H1 (cell line): ENCODE data around the gene RIMS1. TPM values are rescaled to one million over a fixed set of nuclear protein-coding genes. Genes with fewer than 3 reads are reported as not detected.

Experiments
- CTCF ChIA-PET: fragments of 300-600 bp; sonication (Branson Sonifier 250); formaldehyde crosslinking; loops from one replicate; lab custom pipeline; 2021; ENCODE audit not compliant: partially characterized antibody; lab: Charles Lee
- POLR2A ChIA-PET: fragments of 300-600 bp; sonication (Branson Sonifier 250); formaldehyde crosslinking; loops from one replicate; lab custom pipeline; 2021; ENCODE audit warnings: inconsistent platforms; ENCODE audit not compliant: partially characterized antibody; lab: Charles Lee
- DNase-seq, 2 experiments: peaks; one replicate each; pipeline versions ENCODE4 v3.0.0 to v3.0.0-alpha.2; 2010 to 2022; ENCODE audit warnings: low spot score in 2 of 2, low read depth in 1 of 2, mixed read lengths in 1 of 2
- FAIRE-seq: peaks from 2 replicates; lab custom pipeline; 2011; peaks lifted over from hg19 to GRCh38; lab: Jason Lieb, UNC
- H2AFZ ChIP-seq: 2 replicates; pipeline ENCODE4 v1.8.1; 2012; ENCODE audit warnings: low read length, inconsistent platforms
- H2AK5ac ChIP-seq: 2 replicates; pipeline ENCODE4 v1.6.1; 2013; ENCODE audit warnings: low read depth, low read length
- H2BK120ac ChIP-seq: replicated peaks from 2 replicates; pipeline ENCODE3; 2013; ENCODE audit warnings: low read depth, low read length, inconsistent platforms
- H2BK12ac ChIP-seq: 2 replicates; pipeline ENCODE4 v1.6.1; 2013; ENCODE audit warnings: low read depth, low read length
- H2BK15ac ChIP-seq: 2 replicates; pipeline ENCODE4 v1.6.1; 2013; ENCODE audit warnings: low read length
- H2BK20ac ChIP-seq: 2 replicates; pipeline ENCODE4 v1.6.1; 2013; ENCODE audit warnings: low read length
- H2BK5ac ChIP-seq: 2 replicates; pipeline ENCODE4 v1.6.1; 2013; ENCODE audit warnings: low read depth, low read length
- H3K14ac ChIP-seq: 2 replicates; pipeline ENCODE4 v1.6.1; 2013; ENCODE audit warnings: inconsistent platforms; ENCODE audit not compliant: insufficient read length
- H3K18ac ChIP-seq: 2 replicates; pipeline ENCODE4 v1.6.1; 2013; ENCODE audit warnings: low read length; ENCODE audit errors: extremely low read depth
- H3K23ac ChIP-seq: 2 replicates; pipeline ENCODE4 v1.6.1; 2013; ENCODE audit warnings: inconsistent platforms; ENCODE audit not compliant: insufficient read length
- H3K23me2 ChIP-seq: 2 replicates; pipeline ENCODE4 v1.6.1; 2013; ENCODE audit warnings: low read depth, low read length
- H3K27ac ChIP-seq: 2 replicates; pipeline ENCODE4 v1.6.1; 2011; ENCODE audit warnings: low read depth, low read length, inconsistent platforms
- H3K27me3 ChIP-seq, 4 experiments: replicated peaks in 1 of 4; 1 replicate in 1 of 4; 2 replicates in 3 of 4; pipeline versions ENCODE4 v1.6.1 to v1.8.1; 2011 to 2013; ENCODE audit warnings: low read length in 3 of 4, mild to moderate bottlenecking in 3 of 4, inconsistent platforms in 2 of 4, mixed read lengths in 2 of 4, moderate library complexity in 1 of 4; ENCODE audit not compliant: control insufficient read depth in 3 of 4, insufficient read depth in 3 of 4; ENCODE audit errors: extremely low read depth in 1 of 4
- H3K36me3 ChIP-seq, 4 experiments: 2 replicates each; pipeline versions ENCODE4 v1.6.1 to v1.8.1; 2011 to 2013; ENCODE audit warnings: mild to moderate bottlenecking in 4 of 4, low read length in 3 of 4, moderate library complexity in 2 of 4, control low read depth in 1 of 4, inconsistent platforms in 1 of 4; ENCODE audit not compliant: insufficient read depth in 4 of 4, control insufficient read depth in 2 of 4
- H3K4ac ChIP-seq: replicated peaks from 2 replicates; pipeline ENCODE3; 2013; ENCODE audit warnings: low read length, low read depth, mixed read lengths, inconsistent platforms; ENCODE audit not compliant: insufficient read length
- H3K4me1 ChIP-seq, 4 experiments: replicated peaks in 1 of 4; 1 replicate in 1 of 4; 2 replicates in 3 of 4; pipeline versions ENCODE4 v1.6.1 to v1.8.1; 2011 to 2013; ENCODE audit warnings: low read length in 3 of 4, inconsistent platforms in 2 of 4, mixed read lengths in 1 of 4; ENCODE audit not compliant: insufficient read depth in 4 of 4, control insufficient read depth in 3 of 4
- H3K4me2 ChIP-seq, 2 experiments: 2 replicates each; pipeline versions ENCODE4 v1.6.1 to v1.8.1; 2011 to 2013; ENCODE audit warnings: low read depth in 2 of 2, low read length in 2 of 2, control low read depth in 1 of 2, inconsistent platforms in 1 of 2, mild to moderate bottlenecking in 1 of 2; ENCODE audit not compliant: insufficient read depth in 1 of 2
- H3K4me3 ChIP-seq, 4 experiments: fragments of 200-600, 300-600 bp in 1 of 4; sonication (generic), shearing (Covaris generic), sonication (Bioruptor Twin) in 1 of 4; 2 replicates each; pipeline versions ENCODE4 v1.5.1 to v1.8.1; 2011 to 2016; ENCODE audit warnings: low read length in 4 of 4, low read depth in 3 of 4, control low read depth in 2 of 4, inconsistent platforms in 2 of 4, mild to moderate bottlenecking in 2 of 4, mixed read lengths in 1 of 4, moderate library complexity in 1 of 4; ENCODE audit not compliant: insufficient read depth in 2 of 4; ENCODE audit errors: extremely low read depth in 1 of 4
- H3K56ac ChIP-seq: replicated peaks from 2 replicates; pipeline ENCODE3; 2013; ENCODE audit warnings: low read depth, mild to moderate bottlenecking, mixed read lengths, low read length, inconsistent platforms; ENCODE audit not compliant: insufficient read length
- H3K79me1 ChIP-seq: 2 replicates; pipeline ENCODE4 v1.6.1; 2013; ENCODE audit warnings: low read depth, low read length, control low read depth
- H3K79me2 ChIP-seq, 2 experiments: 2 replicates each; pipeline versions ENCODE4 v1.6.1 to v1.8.1; 2012 to 2013; ENCODE audit warnings: low read length in 2 of 2, mild to moderate bottlenecking in 2 of 2, inconsistent platforms in 1 of 2; ENCODE audit not compliant: insufficient read depth in 2 of 2, control insufficient read depth in 1 of 2
- H3K9ac ChIP-seq, 4 experiments: replicated peaks in 1 of 4; 1 replicate in 1 of 4; 2 replicates in 3 of 4; pipeline versions ENCODE4 v1.6.1 to v1.8.1; 2011 to 2013; ENCODE audit warnings: low read depth in 3 of 4, low read length in 3 of 4, control low read depth in 2 of 4, mild to moderate bottlenecking in 2 of 4, moderate library complexity in 2 of 4, inconsistent platforms in 1 of 4; ENCODE audit errors: extremely low read depth in 1 of 4
- H3K9me3 ChIP-seq, 2 experiments: 2 replicates each; pipeline versions ENCODE4 v1.6.1 to v1.8.1; 2012 to 2013; ENCODE audit warnings: mild to moderate bottlenecking in 2 of 2, moderate library complexity in 2 of 2, control low read depth in 1 of 2, inconsistent platforms in 1 of 2, low read depth in 1 of 2, low read length in 1 of 2, mixed read lengths in 1 of 2; ENCODE audit not compliant: insufficient read depth in 2 of 2
- H4K20me1 ChIP-seq, 2 experiments: replicated peaks in 1 of 2; 2 replicates each; pipeline versions ENCODE3 to v1.8.1; 2011 to 2013; ENCODE audit warnings: inconsistent platforms in 2 of 2, low read length in 2 of 2, mild to moderate bottlenecking in 1 of 2; ENCODE audit not compliant: insufficient read depth in 2 of 2, control insufficient read depth in 1 of 2
- H4K5ac ChIP-seq: 2 replicates; pipeline ENCODE4 v1.6.1; 2013; ENCODE audit warnings: low read length, low read depth, mixed read lengths, inconsistent platforms; ENCODE audit not compliant: insufficient read length
- H4K8ac ChIP-seq: 2 replicates; pipeline ENCODE4 v1.8.0; 2013; ENCODE audit warnings: mild to moderate bottlenecking, moderate library complexity, low read length, inconsistent platforms; ENCODE audit not compliant: insufficient read depth; ENCODE audit errors: extremely low read depth
- H4K91ac ChIP-seq: replicated peaks from 2 replicates; pipeline ENCODE3; 2013; ENCODE audit warnings: low read length, mixed read lengths, inconsistent platforms; ENCODE audit not compliant: insufficient read length
- CHD2 ChIP-seq: IDR thresholded peaks from 2 replicates; pipeline ENCODE4 v1.6.1; 2012; ENCODE audit warnings: low read length, improper control_type of control experiment
- CREB1 ChIP-seq: IDR thresholded peaks from 2 replicates; pipeline ENCODE4 v1.6.1; 2012; ENCODE audit warnings: inconsistent platforms
- E2F6 ChIP-seq: IDR thresholded peaks from 2 replicates; pipeline ENCODE4 v1.6.1; 2012; ENCODE audit warnings: inconsistent platforms
- EGR1 ChIP-seq: IDR thresholded peaks from 2 replicates; pipeline ENCODE4 v1.6.1; 2011; ENCODE audit warnings: low read depth, low read length, borderline replicate concordance
- FOSL1 ChIP-seq: IDR thresholded peaks from 2 replicates; pipeline ENCODE4 v1.6.1; 2011; ENCODE audit warnings: mild to moderate bottlenecking, low read depth, low read length, moderate library complexity; ENCODE audit not compliant: insufficient read depth
- HDAC6 ChIP-seq: IDR thresholded peaks from one replicate; pipeline ENCODE4 v1.7.1; 2012; ENCODE audit warnings: low read depth, mild to moderate bottlenecking, inconsistent platforms, low read length, moderate library complexity
- JUN ChIP-seq: IDR thresholded peaks from 2 replicates; pipeline ENCODE4 v1.6.1; 2011; ENCODE audit warnings: low read depth, mild to moderate bottlenecking, improper control_type of control experiment, low read length
- NANOG ChIP-seq: IDR thresholded peaks from 2 replicates; pipeline ENCODE4 v1.6.1; 2011; ENCODE audit warnings: low read length, low read depth, mild to moderate bottlenecking, inconsistent platforms; ENCODE audit not compliant: insufficient read depth, poor library complexity, severe bottlenecking
- RBBP5 ChIP-seq: IDR thresholded peaks from 2 replicates; pipeline ENCODE4 v1.7.1; 2012; ENCODE audit warnings: low read depth, mild to moderate bottlenecking, inconsistent platforms, low read length, moderate library complexity, borderline replicate concordance
- SAP30 ChIP-seq: fragments of 300-600 bp; sonication (generic); IDR thresholded peaks from 2 replicates; pipeline ENCODE4 v1.7.1; 2012; ENCODE audit warnings: low read length, moderate library complexity, mild to moderate bottlenecking, inconsistent platforms; ENCODE audit not compliant: insufficient read depth, insufficient replicate concordance
- TAF1 ChIP-seq: IDR thresholded peaks from 2 replicates; pipeline ENCODE4 v1.6.1; 2011; ENCODE audit warnings: mild to moderate bottlenecking, low read depth, low read length
- TAF7 ChIP-seq: optimal IDR thresholded peaks from 2 replicates; pipeline ENCODE3; 2011; ENCODE audit warnings: low read depth, mild to moderate bottlenecking, inconsistent platforms, low read length, moderate library complexity, borderline replicate concordance
- USF2 ChIP-seq: IDR thresholded peaks from 2 replicates; pipeline ENCODE4 v1.6.1; 2011; ENCODE audit warnings: low read length, improper control_type of control experiment
- WGBS, 2 experiments: shearing (Covaris generic) in 1 of 2; methylation state at CpG; one replicate each; pipeline versions ENCODE4 v1.1.6 to v1.1.7; 2013 to 2015; ENCODE audit warnings: low lambda C conversion rate in 2 of 2, mixed read lengths in 2 of 2, inconsistent platforms in 1 of 2, low coverage in 1 of 2, missing lambda C conversion rate in 1 of 2; ENCODE audit not compliant: insufficient replicate concordance in 2 of 2, insufficient coverage in 1 of 2, insufficient read length in 1 of 2; ENCODE audit errors: extremely low coverage in 1 of 2, missing lambda C conversion rate in 1 of 2; 5-methylcytosine and 5-hydroxymethylcytosine counted together
- polyA plus RNA-seq, 7 experiments: library from polyadenylated mRNA; depleted of rRNA in 3 of 7; stranded (reverse) in 5 of 7; unstranded in 2 of 7; fragments of >200 nt in 5 of 7; fragments of 200-250 nt in 2 of 7; gene quantifications; 1 replicate in 5 of 7; 2 replicates in 1 of 7; 4 replicates in 1 of 7; pipeline versions ENCODE4 v1.2.1 to v1.2.3, GENCODE V29; 2011 to 2013; ENCODE audit warnings: missing spikeins in 2 of 7, mixed read lengths in 2 of 7
- total RNA-seq: library from RNA; stranded (reverse); fragmentation: NEBNext Ultra II Directional; extraction: Animal tissue kit (Norgen Biotek cat#: 25700); gene quantifications from 2 replicates; pipeline ENCODE4 v1.2.1, GENCODE V29; 2021

The RIMS1 gene
- total and polyA plus RNA-seq, 2 of the 8 experiments (the other 6 are each of a cell fraction or from before 2014, with no cell fraction given), result 0.63 to 2.3 TPM

- Histone ChIP-seq H3K79me1 (no peaks in the 10 kb centered on the region), H3K14ac (no peak overlapping the region), H4K5ac (no peak overlapping the region), H2BK15ac (no peak overlapping the region), H3K18ac (no peak overlapping the region), H2BK20ac (no peak overlapping the region), H3K9ac (no peak overlapping the region), H4K8ac (no peak overlapping the region), H4K91ac (no peak overlapping the region), H3K36me3 (no peaks in the 10 kb centered on the region), H2BK120ac (no peak overlapping the region), H3K23ac (no peak overlapping the region), H3K4ac (no peak overlapping the region), H3K4me1 (peaks cover 0 to 5% (median 2%) of the 10 kb centered on the region in 4 experiments; a peak in 2 of 7 replicates), H3K79me2 (no peaks in the 10 kb centered on the region), H3K27me3 (no peaks in the 10 kb centered on the region), H2AFZ (no peak overlapping the region), H3K4me3 (no peak overlapping the region), H3K23me2 (no peaks in the 10 kb centered on the region), H2BK12ac (no peak overlapping the region), H2BK5ac (no peak overlapping the region), H3K27ac (no peak overlapping the region), H3K56ac (no peak overlapping the region), H3K4me2 (no peak overlapping the region), H4K20me1 (no peaks in the 10 kb centered on the region), H2AK5ac (no peak overlapping the region), H3K9me3 (no peaks in the 10 kb centered on the region)
- 98% methylated on average over 2 of the region's 2 CpGs; no CpG with 5 or more reads in 1 of the 2 experiments for WGBS, 2 experiments
- DNase-seq (no peak), FAIRE-seq (no peak)
- ChIA-PET POLR2A (no interaction called here), CTCF (no interaction called here)
- TF ChIP-seq EGR1 (no peak), RBBP5 (no peak), SAP30 (no peak), HDAC6 (no peak), USF2 (no peak), TAF1 (no peak), NANOG (no peak), CHD2 (no peak), FOSL1 (no peak), JUN (no peak), TAF7 (no peak), CREB1 (no peak), E2F6 (no peak)
Observed at GRCh38 chr6:72376736-72377135, 490.4 kb downstream of the RIMS1 start.
